HG03064 (cell line): Measurements from ENCODE around the gene BEX3.
"Not testable (repeated sequence)": the region's sequence is repeated elsewhere in the genome, so short reads cannot be mapped to it uniquely, and the experiment has no call there.

Experiments
- ATAC-seq: cut with Tn5 transposase; IDR thresholded peaks from one replicate; pipeline ENCODE4 v1.9.1; 2021; ENCODE audit warnings: low read depth; ENCODE audit not compliant: unreplicated experiment

The BEX3 gene

GRCh38 chrX:103378990-103379389, 2.7 kb downstream of the BEX3 start:
- ATAC-seq = no peak

DNA sequence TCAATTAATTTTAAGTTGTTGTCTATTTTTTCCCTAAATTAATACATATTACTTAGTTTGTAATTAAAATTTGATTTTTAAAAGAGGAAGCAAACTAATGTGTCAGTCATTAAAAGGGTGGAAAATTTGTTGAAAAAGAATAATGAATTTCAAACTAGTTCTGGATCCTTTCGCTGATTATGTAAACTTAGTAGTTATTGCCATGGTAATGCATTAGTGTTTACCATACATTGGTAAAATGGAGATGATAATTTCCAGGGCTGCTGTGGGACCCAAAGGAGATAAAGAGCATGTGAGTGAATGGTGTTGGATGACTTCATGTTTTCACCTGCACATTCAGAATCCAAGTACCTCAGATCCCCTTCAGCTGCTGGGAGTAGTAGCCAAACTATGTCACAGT, 6.5 kb downstream of the BEX3 start:
- ATAC-seq = no peak

GRCh38 chrX:103384672-103385071, 8.3 kb downstream of the BEX3 start:
- no peak for ATAC-seq

- not testable (repeated sequence) for ATAC-seq
Observed at GRCh38 chrX:103385283-103385830, 9.0 kb downstream of the BEX3 start.

DNA sequence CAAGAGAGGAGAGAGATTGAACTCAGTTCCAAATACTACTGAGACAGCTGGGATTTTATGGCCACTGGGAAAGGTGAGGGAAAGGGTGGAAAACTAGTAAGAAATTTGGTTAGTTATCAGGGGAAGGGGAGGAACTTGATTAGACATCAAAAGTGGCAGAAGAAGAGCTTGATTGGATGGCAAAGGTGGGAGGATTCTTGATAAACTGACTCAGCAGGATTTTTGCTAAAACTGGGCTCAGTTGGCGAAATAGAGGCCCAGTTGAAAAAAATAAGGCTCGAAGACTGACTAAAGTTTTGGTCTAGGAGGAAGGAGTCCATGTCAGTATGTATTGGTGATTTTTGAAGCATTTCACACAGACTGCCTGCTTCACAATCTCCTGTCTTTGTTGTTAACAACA, 10.0 kb downstream of the BEX3 start:
- no peak for ATAC-seq

DNA sequence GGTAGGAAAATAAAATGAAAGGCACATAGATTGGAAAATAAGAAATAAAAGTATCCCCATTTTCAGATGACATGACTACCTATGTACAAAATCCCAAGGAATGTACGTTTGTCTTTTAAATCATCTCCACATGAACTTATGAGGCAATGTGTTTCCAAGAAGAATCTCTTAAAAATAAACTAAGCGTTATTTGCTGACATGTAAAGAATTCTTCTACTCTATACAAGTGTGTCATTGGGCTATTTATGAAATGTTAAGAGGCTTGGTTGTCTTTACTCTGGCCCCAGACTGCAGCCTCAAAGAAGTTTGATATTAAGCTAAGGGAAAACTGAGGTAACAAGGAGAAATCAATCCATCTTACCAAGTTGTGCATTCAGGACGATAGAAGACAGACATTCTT, 17.1 kb downstream of the BEX3 start:
- ATAC-seq = no peak

DNA sequence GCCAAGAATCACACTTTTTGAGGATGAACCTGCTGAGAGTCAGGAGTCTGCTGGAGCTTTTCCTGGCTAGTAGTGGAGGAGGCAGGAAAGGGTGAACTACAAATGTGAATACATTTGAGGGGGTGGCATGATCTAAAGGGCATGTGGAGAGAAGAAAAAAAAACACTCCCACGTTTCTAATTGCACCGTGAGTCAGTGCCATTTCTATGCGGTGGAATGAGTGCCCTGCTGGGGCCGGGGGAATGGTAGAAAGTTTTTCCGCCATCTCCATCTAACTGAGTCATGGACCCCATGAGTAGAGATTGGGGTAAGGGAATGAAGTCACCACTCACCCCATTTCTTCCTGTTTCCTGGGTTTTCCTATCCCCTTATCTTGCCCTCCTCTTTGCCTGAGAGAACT, 19.8 kb downstream of the BEX3 start:
- no peak for ATAC-seq

DNA sequence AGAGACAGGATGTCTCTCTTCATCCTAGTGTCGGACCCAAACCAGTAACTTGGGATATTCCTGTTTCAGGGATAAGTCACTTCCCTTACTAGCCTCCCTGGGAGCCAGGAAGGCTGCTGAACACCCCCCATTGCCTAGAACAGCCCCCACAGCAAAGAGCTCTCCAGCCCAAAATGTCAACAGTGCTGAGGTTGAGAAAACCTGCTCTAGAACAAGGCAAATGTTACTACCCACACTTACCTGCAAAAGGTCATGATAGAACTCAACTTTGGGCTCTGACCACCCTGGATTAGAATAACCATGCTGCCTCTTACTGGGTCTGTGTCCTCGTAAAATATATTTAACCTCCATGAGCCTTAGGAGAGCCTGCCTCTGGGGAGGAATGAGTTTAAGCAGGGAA, 20.3 kb downstream of the BEX3 start:
- ATAC-seq = no peak

GRCh38 chrX:103397707-103398106, 21.4 kb downstream of the BEX3 start:
- no peak for ATAC-seq

DNA sequence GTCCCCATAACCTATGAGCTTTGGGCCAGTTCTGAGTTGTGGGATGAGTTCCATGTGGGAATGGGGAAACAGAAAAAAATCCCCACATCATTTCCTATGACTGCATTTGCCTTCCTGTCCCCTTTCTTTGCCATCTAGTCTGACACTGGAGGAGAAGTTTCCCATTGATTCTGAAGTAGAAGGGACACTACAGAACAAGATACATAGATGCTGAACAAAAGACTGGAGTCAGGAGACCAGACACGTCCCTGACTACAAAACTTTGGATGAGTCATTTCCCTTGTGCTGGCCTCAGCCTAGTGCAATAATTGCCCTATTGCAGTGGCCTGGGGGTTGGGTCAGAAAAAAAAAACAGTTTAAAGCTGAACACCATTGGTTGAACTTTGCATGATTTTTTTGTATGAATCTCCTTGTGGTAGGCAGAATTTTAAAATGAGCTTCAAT, 22.1 kb downstream of the BEX3 start:
- ATAC-seq = no peak

GRCh38 chrX:103399744-103400143, 23.4 kb downstream of the BEX3 start:
- no peak for ATAC-seq

- no peak for ATAC-seq
Observed at GRCh38 chrX:103400931-103401330, 24.6 kb downstream of the BEX3 start.

DNA sequence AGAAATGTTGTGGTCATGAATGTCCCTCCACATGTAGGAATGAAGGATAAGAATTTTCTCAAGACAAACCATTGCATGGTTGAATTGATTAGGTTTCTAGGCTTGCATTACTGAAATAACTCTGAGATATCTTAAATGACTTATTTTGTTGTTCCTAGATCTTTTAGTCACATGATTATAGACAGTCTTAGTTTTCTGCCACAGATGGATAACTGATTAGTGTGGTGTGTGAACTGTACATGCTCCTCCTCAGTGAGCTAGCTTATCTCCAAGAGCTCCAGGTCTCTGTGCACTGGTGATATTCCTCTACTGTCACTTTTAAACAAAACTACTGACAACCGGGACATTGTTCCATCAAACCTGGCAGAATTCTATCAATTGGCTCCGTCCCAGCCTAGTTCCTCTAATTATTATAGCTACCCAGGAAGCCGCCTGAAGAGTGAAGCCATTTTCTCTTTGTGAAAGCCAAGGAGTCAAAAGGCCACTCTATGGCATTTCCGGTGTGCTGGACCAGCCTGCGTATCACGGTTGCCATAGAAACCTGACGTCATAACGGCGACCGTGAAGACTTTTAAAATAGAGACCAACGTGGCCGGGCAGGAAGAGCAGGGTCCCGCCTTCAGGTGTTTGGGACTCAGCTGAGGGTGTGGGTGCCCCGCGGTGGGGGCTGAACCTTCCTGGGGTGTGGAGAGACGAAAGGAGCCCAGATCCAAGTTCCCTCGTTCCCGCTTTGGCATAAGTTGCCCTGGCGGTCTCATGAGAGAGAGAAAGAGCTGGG, 28.1 kb downstream of the BEX3 start:
- ATAC-seq = peak; percentile 88

- peak; percentile 33 for ATAC-seq
Observed at GRCh38 chrX:103405009-103405333, 28.6 kb downstream of the BEX3 start.

GRCh38 chrX:103406256-103406655, 29.9 kb downstream of the BEX3 start:
- no peak for ATAC-seq

GRCh38 chrX:103407776-103408175, 31.4 kb downstream of the BEX3 start:
- ATAC-seq = no peak

DNA sequence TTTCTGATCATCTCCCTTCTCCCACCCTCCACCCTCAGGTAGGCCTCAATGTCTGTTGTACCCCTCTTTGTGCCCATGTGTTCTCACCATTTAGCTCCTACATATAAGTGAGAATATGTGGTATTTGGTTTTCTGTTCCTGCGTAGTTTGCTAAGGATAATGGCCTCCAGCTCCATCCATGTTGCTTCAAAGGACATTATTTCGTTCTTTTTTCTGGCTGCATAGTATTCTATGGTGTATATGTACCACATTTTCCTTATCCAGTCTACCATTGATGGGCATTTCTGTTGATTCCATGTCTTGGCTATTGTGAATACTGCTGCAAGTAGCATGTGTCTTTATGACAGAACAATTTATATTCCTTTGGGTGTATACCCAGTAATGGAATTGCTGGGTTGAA, 35.4 kb downstream of the BEX3 start:
- not testable (repeated sequence) for ATAC-seq

- no peak for ATAC-seq
Observed at GRCh38 chrX:103413705-103414387, 37.5 kb downstream of the BEX3 start.

GRCh38 chrX:103414561-103414960, 38.2 kb downstream of the BEX3 start:
- ATAC-seq = no peak

- no peak for ATAC-seq
Observed at GRCh38 chrX:103415068-103415467, 38.7 kb downstream of the BEX3 start.

DNA sequence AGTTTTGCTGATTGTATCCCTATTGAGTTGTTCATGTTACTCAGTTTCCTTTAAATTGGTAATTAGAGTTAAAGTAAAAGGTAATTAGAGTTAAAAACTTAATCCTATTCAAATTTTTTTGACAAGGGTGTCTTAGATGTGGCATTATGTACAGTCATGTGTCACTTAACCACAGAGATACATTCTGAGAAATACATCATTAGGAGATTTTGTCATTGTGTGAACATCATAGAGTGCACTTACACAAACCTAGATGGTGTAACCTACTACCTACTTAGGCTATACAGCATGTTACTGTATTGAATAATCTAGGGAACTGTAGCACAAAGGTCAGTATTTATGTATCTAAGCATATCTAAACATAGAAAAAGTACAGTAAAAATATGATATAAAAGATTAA, 39.2 kb downstream of the BEX3 start:
- no peak for ATAC-seq

- no peak for ATAC-seq
Observed at GRCh38 chrX:103417370-103417769, 41.0 kb downstream of the BEX3 start.
